Lower leg skin (tissue), 4 donors: ENCODE measurements around the gene DOCK9. TPM values are rescaled to one million over a fixed set of nuclear protein-coding genes. Genes with fewer than 3 reads are reported as not detected.

Experiments used
- DNase-seq, 2 donors: peaks; one replicate each; pipeline ENCODE4 v3.0.0-alpha.2; 2019; ENCODE audit warnings: low spot score in 2 of 2
- H3K4me3 ChIP-seq: fragments of 200-600 bp; sonication (generic); 2 replicates; pipeline ENCODE4 v1.5.1; 2017; ENCODE audit warnings: mild to moderate bottlenecking, low read depth; ENCODE audit not compliant: poor library complexity, severe bottlenecking
- POLR2A ChIP-seq, 2 donors: fragments of 450-650 bp; IDR thresholded peaks; one replicate each; pipeline ENCODE4 v1.6.1; 2016 to 2017; ENCODE audit warnings: antibody characterized with exemption in 2 of 2, mild to moderate bottlenecking in 1 of 2, moderate library complexity in 1 of 2
- WGBS, 2 donors: methylation state at CpG; one replicate each; pipeline ENCODE4 v1.1.5; 2018; 5-methylcytosine and 5-hydroxymethylcytosine counted together
- intact Hi-C: fragments of 100-400 bp; cut with DNase I; formaldehyde crosslinking; loops from one replicate; pipeline ENCODE4 v1.15.0; 2023; ENCODE audit warnings: low total_unique reads
- total RNA-seq, 4 donors: library from RNA; depleted of rRNA; stranded (reverse); fragments of >200 nt; gene quantifications; one replicate each; pipeline ENCODE4 v1.1.0, GENCODE V29; 2016
- TF ChIP-seq, protein P1 (sequence below), 3 donors: fragments of 450-650 bp; IDR thresholded peaks; one replicate each; pipeline ENCODE4 v1.5.1; 2016; ENCODE audit warnings: antibody characterized with exemption in 3 of 3, mild to moderate bottlenecking in 3 of 3, moderate library complexity in 2 of 3

DOCK9 gene
- total RNA-seq, 4 donors from 2014 or later: 189 to 292 (median 271) TPM

- DNase-seq: no peak
- TF ChIP-seq POLR2A (IDR thresholded peaks at IDR 0.05): no peak
- TF ChIP-seq, protein P1, sequence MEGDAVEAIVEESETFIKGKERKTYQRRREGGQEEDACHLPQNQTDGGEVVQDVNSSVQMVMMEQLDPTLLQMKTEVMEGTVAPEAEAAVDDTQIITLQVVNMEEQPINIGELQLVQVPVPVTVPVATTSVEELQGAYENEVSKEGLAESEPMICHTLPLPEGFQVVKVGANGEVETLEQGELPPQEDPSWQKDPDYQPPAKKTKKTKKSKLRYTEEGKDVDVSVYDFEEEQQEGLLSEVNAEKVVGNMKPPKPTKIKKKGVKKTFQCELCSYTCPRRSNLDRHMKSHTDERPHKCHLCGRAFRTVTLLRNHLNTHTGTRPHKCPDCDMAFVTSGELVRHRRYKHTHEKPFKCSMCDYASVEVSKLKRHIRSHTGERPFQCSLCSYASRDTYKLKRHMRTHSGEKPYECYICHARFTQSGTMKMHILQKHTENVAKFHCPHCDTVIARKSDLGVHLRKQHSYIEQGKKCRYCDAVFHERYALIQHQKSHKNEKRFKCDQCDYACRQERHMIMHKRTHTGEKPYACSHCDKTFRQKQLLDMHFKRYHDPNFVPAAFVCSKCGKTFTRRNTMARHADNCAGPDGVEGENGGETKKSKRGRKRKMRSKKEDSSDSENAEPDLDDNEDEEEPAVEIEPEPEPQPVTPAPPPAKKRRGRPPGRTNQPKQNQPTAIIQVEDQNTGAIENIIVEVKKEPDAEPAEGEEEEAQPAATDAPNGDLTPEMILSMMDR (IDR thresholded peaks at IDR 0.05): no peak
- 91 to 94% methylated on average over 11 of the region's 11 CpGs for WGBS, 2 donors
- intact Hi-C loops: no loop called here
- H3K4me3 ChIP-seq: no peak overlapping the region
Measured at GRCh38 chr13:98809345-98809777, 168.5 kb downstream of the DOCK9 start.

DNA sequence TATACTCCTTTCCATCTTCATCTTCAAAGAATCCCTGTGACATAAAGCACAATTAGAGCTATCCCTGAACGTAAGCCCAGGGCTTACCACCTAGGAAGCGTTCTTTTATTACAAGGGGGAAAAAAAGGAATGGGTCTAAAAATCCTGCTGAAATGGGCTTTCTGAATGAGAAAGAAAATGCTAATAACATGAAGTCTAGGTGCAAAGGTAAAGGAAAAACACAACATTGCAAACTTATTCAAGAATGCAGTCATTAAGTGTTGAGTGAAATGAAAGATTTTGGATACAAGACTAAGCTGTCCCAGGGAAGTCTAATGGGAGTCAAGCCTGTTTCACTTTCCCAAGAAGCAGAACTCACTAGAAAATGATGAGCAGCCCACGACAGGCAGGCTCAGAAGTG lies 170.1 kb downstream of the DOCK9 start:
- no peak for DNase-seq
- no peak overlapping the region for H3K4me3 ChIP-seq
- intact Hi-C loops: no loop called here
- no peak for TF ChIP-seq POLR2A (IDR thresholded peaks at IDR 0.05)
- TF ChIP-seq, protein P1 (IDR thresholded peaks at IDR 0.05): no peak
- WGBS, 2 donors: 68 to 73% methylated on average over 3 of the region's 3 CpGs

DNA sequence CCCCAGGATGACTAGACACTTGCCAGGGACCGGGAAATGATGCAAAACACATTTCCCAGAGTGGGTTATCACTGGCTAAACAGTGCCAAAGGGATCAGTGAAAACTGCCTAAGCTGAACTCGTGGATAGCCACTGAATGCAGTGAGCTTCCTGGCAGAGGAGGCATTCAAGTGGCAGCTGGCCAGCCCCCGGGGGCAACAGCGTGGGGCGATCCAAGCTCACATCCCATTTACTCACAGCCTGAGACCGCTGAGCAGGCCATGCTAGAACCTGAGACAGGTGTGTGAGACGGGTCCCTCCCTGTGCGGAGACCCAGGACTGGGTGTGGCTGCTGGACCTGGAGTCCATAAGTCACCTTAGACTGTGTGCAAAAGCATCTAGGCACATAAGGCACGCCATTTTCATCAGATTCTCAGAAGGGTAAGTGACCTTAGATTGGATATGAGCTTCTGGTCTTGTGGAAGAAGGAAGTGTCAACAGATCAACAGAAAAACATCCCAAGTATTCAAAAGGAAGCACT lies 173.5 kb downstream of the DOCK9 start:
- intact Hi-C loops: no loop called here
- H3K4me3 ChIP-seq: no peak overlapping the region
- 91 to 92% methylated on average over 9 of the region's 9 CpGs for WGBS, 2 donors
- DNase-seq: no peak
- TF ChIP-seq POLR2A (IDR thresholded peaks at IDR 0.05): no peak
- TF ChIP-seq, protein P1 (IDR thresholded peaks at IDR 0.05): no peak

- H3K4me3 ChIP-seq: no peak overlapping the region
- intact Hi-C loops: no loop called here
- WGBS, 2 donors: 96 to 98% methylated on average over 10 of the region's 10 CpGs
- DNase-seq: no peak
- TF ChIP-seq, protein P1 (IDR thresholded peaks at IDR 0.05): no peak
- TF ChIP-seq POLR2A (IDR thresholded peaks at IDR 0.05): no peak
Measured at GRCh38 chr13:98803921-98804320, 173.9 kb downstream of the DOCK9 start.

GRCh38 chr13:98803111-98803561 lies 174.7 kb downstream of the DOCK9 start:
- TF ChIP-seq, protein P1 (IDR thresholded peaks at IDR 0.05): no peak
- no peak for TF ChIP-seq POLR2A (IDR thresholded peaks at IDR 0.05)
- intact Hi-C loops: no loop called here
- WGBS, 2 donors: 83 to 85% methylated on average over 7 of the region's 7 CpGs
- no peak for DNase-seq
- no peak overlapping the region for H3K4me3 ChIP-seq

DNA sequence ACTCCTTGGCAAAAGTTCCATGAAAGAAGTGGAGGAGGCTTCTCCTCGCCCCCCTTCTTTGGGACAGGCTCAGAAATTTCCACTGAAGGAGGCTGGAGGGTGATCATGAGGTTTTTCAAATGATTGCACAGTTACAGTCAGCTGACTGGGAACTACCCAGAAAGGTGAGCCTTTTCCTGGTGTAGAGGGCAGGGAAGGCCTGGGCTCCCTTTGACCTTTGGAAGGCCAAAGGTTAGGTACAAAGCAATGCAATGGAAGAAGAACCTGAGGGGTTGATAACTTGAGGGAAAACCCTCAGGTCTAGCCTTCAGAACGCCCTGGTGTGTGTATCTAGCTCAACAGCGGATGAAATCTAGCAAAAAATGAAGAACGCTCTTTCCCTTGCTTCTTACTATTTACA lies 175.3 kb downstream of the DOCK9 start:
- TF ChIP-seq POLR2A (IDR thresholded peaks at IDR 0.05): no peak
- TF ChIP-seq, protein P1 (IDR thresholded peaks at IDR 0.05): no peak
- DNase-seq: peak in 1 of 2 donors; percentile 6
- H3K4me3 ChIP-seq: no peak overlapping the region
- 94 to 95% methylated on average over 4 of the region's 4 CpGs for WGBS, 2 donors
- intact Hi-C loops: no loop called here
